H1 (cell line): ENCODE results near the gene BAIAP2. TPM values are rescaled to one million over a fixed set of nuclear protein-coding genes. Genes with fewer than 3 reads are reported as not detected.

Experiments used
- CHD7 ChIP-seq: fragments of 300-600 bp; sonication (generic); IDR thresholded peaks from 2 replicates; pipeline ENCODE4 v1.7.1; 2012; ENCODE audit warnings: low read length, moderate library complexity, mild to moderate bottlenecking, inconsistent platforms; ENCODE audit not compliant: insufficient replicate concordance
- GTF2F1 ChIP-seq: IDR thresholded peaks from 2 replicates; pipeline ENCODE4 v1.6.1; 2012; ENCODE audit warnings: low read depth, low read length, improper control_type of control experiment, borderline replicate concordance
- HDAC2 ChIP-seq, 2 experiments: fragments of 300-600 bp in 1 of 2; sonication (generic) in 1 of 2; IDR thresholded peaks; 2 replicates each; pipeline ENCODE4 v1.6.1; 2011 to 2012; ENCODE audit warnings: low read depth in 2 of 2, low read length in 2 of 2, mild to moderate bottlenecking in 2 of 2, moderate library complexity in 2 of 2, borderline replicate concordance in 1 of 2, inconsistent platforms in 1 of 2
- JUND ChIP-seq: IDR thresholded peaks from 2 replicates; pipeline ENCODE4 v1.6.1; 2011; ENCODE audit warnings: mild to moderate bottlenecking, improper control_type of control experiment, low read length
- NANOG ChIP-seq: IDR thresholded peaks from 2 replicates; pipeline ENCODE4 v1.6.1; 2011; ENCODE audit warnings: low read length, low read depth, mild to moderate bottlenecking, inconsistent platforms; ENCODE audit not compliant: insufficient read depth, poor library complexity, severe bottlenecking
- PHF8 ChIP-seq: fragments of 200-600 bp; sonication (generic); conservative IDR thresholded peaks from 2 replicates; pipeline ENCODE4 v1.7.1; 2012; ENCODE audit warnings: low read depth, mild to moderate bottlenecking, inconsistent platforms, low read length, moderate library complexity
- SIRT6 ChIP-seq: IDR thresholded peaks from one replicate; pipeline ENCODE4 v1.7.1; 2012; ENCODE audit warnings: low read length, inconsistent platforms
- TAF7 ChIP-seq: optimal IDR thresholded peaks from 2 replicates; pipeline ENCODE3; 2011; ENCODE audit warnings: low read depth, mild to moderate bottlenecking, inconsistent platforms, low read length, moderate library complexity, borderline replicate concordance
- ZNF274 ChIP-seq: IDR thresholded peaks from 2 replicates; pipeline ENCODE4 v1.7.0; 2012; ENCODE audit warnings: low read length, borderline replicate concordance; ENCODE audit errors: extremely low read depth
- polyA plus RNA-seq, 7 experiments: library from polyadenylated mRNA; depleted of rRNA in 3 of 7; stranded (reverse) in 5 of 7; unstranded in 2 of 7; fragments of >200 nt in 5 of 7; fragments of 200-250 nt in 2 of 7; gene quantifications; 1 replicate in 5 of 7; 2 replicates in 1 of 7; 4 replicates in 1 of 7; pipeline versions ENCODE4 v1.2.1 to v1.2.3, GENCODE V29; 2011 to 2013; ENCODE audit warnings: missing spikeins in 2 of 7, mixed read lengths in 2 of 7
- total RNA-seq: library from RNA; stranded (reverse); fragmentation: NEBNext Ultra II Directional; extraction: Animal tissue kit (Norgen Biotek cat#: 25700); gene quantifications from 2 replicates; pipeline ENCODE4 v1.2.1, GENCODE V29; 2021

Gene BAIAP2
- total and polyA plus RNA-seq, 2 of the 8 experiments (the other 6 are each of a cell fraction or from before 2014, with no cell fraction given): 10.0 to 22.8 TPM

DNA sequence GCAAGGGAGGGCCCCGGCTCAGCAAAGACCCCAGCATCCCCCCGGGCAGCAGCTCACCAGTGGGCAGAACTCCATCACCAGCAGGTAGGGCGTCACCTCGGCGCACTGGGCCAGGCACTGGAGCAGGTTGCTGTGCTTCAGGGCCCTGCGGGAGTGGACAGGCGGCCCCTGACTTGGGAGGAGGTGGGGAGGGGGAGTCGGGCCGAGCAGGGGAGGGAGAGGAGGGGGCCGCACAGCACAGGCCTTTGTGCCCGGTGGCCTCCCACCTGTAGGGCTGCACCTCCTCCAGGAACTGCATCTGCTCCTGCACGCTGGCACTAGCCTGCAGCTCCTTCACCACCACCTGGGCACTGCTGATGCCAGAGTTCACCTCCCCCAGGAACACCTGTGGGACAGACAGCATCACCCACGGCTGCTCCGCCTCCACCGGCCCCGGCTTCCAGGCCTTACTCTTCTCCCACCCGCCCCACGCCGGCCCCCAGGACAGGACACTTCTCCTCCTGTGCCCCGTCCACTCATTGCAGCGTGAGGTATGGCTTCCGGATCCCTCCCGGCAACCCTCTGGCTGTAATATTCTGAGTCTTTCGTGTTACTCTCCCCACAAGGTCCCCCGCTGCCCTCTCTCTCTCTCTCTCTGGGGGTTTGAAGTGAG, 92.7 kb downstream of the BAIAP2 start (continued):
- TF ChIP-seq CHD7: no peak
- no peak for TF ChIP-seq ZNF274
- TF ChIP-seq TAF7: no peak
- no peak for TF ChIP-seq GTF2F1
- no peak for TF ChIP-seq NANOG
- TF ChIP-seq PHF8: no peak
- no peak for TF ChIP-seq SIRT6
- TF ChIP-seq JUND: no peak
- TF ChIP-seq HDAC2 (IDR thresholded peaks at IDR 0.05; ENCODE audit: borderline replicate concordance in 1 of 2, low read depth in 2 of 2, low read length in 2 of 2): no peak
